GM12878 (cell line): ENCODE results near the gene TERB1. TPM values are rescaled to one million over a fixed set of nuclear protein-coding genes. Genes with fewer than 3 reads are reported as not detected.

Source experiments
- ATAC-seq: fragments of 200-7000 bp; cut with Tn5 transposase; 3 replicates; pipeline ENCODE4 v1.9.1; 2020; ENCODE audit warnings: mild to moderate bottlenecking, moderate library complexity
- BruUV-seq: library from RNA; stranded (reverse); fragments of 400-500 nt; replicated peaks from 2 replicates; lab custom pipeline; 2021; lab: Mats Ljungman, UMichigan
- CTCF ChIA-PET: fragments of 300-600 bp; sonication (Branson Sonifier 250); formaldehyde crosslinking; extraction: SDS; loops from one replicate; lab custom pipeline; 2021; ENCODE audit warnings: inconsistent platforms; lab: Yijun Ruan, JAX
- POLR2A ChIA-PET: fragments of 350-600 bp; formaldehyde crosslinking; extraction: SDS; loops from one replicate; lab custom pipeline; 2021; ENCODE audit warnings: inconsistent platforms; lab: Charles Lee
- RAD21 ChIA-PET: fragments of 300-600 bp; sonication (Branson Sonifier 250); formaldehyde crosslinking; loops from one replicate; lab custom pipeline; 2023; ENCODE audit warnings: antibody characterized with exemption; ENCODE audit not compliant: unreplicated experiment; lab: Charles Lee
- SMC1A ChIA-PET: fragments of 300-600 bp; sonication (Branson Sonifier 250); formaldehyde crosslinking; loops from one replicate; lab custom pipeline; 2023; ENCODE audit not compliant: unreplicated experiment, uncharacterized antibody; lab: Charles Lee
- DNase-seq: peaks from one replicate; pipeline ENCODE4 v3.0.0-alpha.2; 2011; ENCODE audit warnings: low read depth, low spot score
- FAIRE-seq: peaks from 3 replicates; lab custom pipeline; 2011; peaks lifted over from hg19 to GRCh38; lab: Jason Lieb, UNC
- H2AFZ ChIP-seq: 2 replicates; pipeline ENCODE4 v1.6.0; 2011; ENCODE audit warnings: low read depth, low read length, control low read depth; ENCODE audit not compliant: control insufficient read depth
- H3K27ac ChIP-seq: 2 replicates; pipeline ENCODE4 v1.5.1; 2011; ENCODE audit warnings: control low read depth; ENCODE audit not compliant: control insufficient read depth, insufficient read depth
- H3K27me3 ChIP-seq, 2 experiments: replicated peaks in 1 of 2; 2 replicates each; pipeline versions ENCODE4 v1.6.0 to v1.6.1; 2011; ENCODE audit warnings: low read length in 1 of 2; ENCODE audit not compliant: control insufficient read depth in 2 of 2, insufficient read depth in 2 of 2
- H3K36me3 ChIP-seq, 2 experiments: 2 replicates each; pipeline ENCODE4 v1.5.1; 2011; ENCODE audit warnings: low read length in 1 of 2; ENCODE audit not compliant: control insufficient read depth in 2 of 2, insufficient read depth in 2 of 2
- H3K4me1 ChIP-seq: 2 replicates; pipeline ENCODE4 v1.6.1; 2011; ENCODE audit warnings: mild to moderate bottlenecking, low read length, moderate library complexity, mixed read lengths; ENCODE audit not compliant: control insufficient read depth, insufficient read depth
- H3K4me2 ChIP-seq: 2 replicates; pipeline ENCODE4 v1.6.0; 2011; ENCODE audit warnings: control low read depth; ENCODE audit not compliant: control insufficient read depth, insufficient read depth
- H3K4me3 ChIP-seq: fragments of 200-600 bp; sonication (generic); 2 replicates; pipeline ENCODE4 v1.5.1; 2016
- H3K79me2 ChIP-seq: 2 replicates; pipeline ENCODE4 v1.6.0; 2011; ENCODE audit warnings: low read length; ENCODE audit not compliant: control insufficient read depth, insufficient read depth
- H3K9ac ChIP-seq: 2 replicates; pipeline ENCODE4 v1.8.0; 2011; ENCODE audit warnings: low read length, control low read depth, mixed read lengths; ENCODE audit not compliant: control insufficient read depth, insufficient read depth
- H3K9me3 ChIP-seq: replicated peaks from 3 replicates; pipeline ENCODE4 v1.5.1; 2011; ENCODE audit warnings: mild to moderate bottlenecking, low read length; ENCODE audit not compliant: control insufficient read depth, insufficient read depth
- H4K20me1 ChIP-seq: 2 replicates; pipeline ENCODE4 v1.6.0; 2011; ENCODE audit not compliant: control insufficient read depth, insufficient read depth
- CHD2 ChIP-seq: IDR thresholded peaks from 2 replicates; pipeline ENCODE4 v1.6.1; 2011; ENCODE audit warnings: low read depth, low read length, improper control_type of control experiment, borderline replicate concordance
- GATAD2B ChIP-seq: fragments of 450-650 bp; conservative IDR thresholded peaks from 2 replicates; pipeline ENCODE4 v1.6.1; 2017; ENCODE audit warnings: low read depth, mild to moderate bottlenecking, moderate library complexity
- KLF5 ChIP-seq: fragments of 450-650 bp; IDR thresholded peaks from 2 replicates; pipeline ENCODE4 v1.6.1; 2014; ENCODE audit warnings: mild to moderate bottlenecking; ENCODE audit not compliant: partially characterized antibody
- MEF2A ChIP-seq: IDR thresholded peaks from 2 replicates; pipeline ENCODE4 v1.6.1; 2011; ENCODE audit warnings: low read depth, mild to moderate bottlenecking, low read length, moderate library complexity; ENCODE audit not compliant: insufficient read depth
- MEF2B ChIP-seq: fragments of 450-650 bp; IDR thresholded peaks from 2 replicates; pipeline ENCODE4 v1.6.1; 2018; ENCODE audit warnings: mild to moderate bottlenecking, moderate library complexity; ENCODE audit not compliant: partially characterized antibody, poor library complexity, severe bottlenecking
- NFYA ChIP-seq: IDR thresholded peaks from 2 replicates; pipeline ENCODE4 v1.6.1; 2011; ENCODE audit warnings: low read depth, mild to moderate bottlenecking, low read length, improper control_type of control experiment, borderline replicate concordance
- NR2C1 ChIP-seq: fragments of 450-650 bp; IDR thresholded peaks from 2 replicates; pipeline ENCODE4 v1.6.1; 2017; ENCODE audit warnings: antibody characterized with exemption, mild to moderate bottlenecking, moderate library complexity
- PAX5 ChIP-seq: IDR thresholded peaks from 2 replicates; pipeline ENCODE4 v1.6.1; 2011; ENCODE audit warnings: low read depth, low read length, borderline replicate concordance
- PAX8 ChIP-seq: fragments of 450-650 bp; IDR thresholded peaks from 2 replicates; pipeline ENCODE4 v1.6.1; 2017; ENCODE audit warnings: mild to moderate bottlenecking, moderate library complexity
- RAD21 ChIP-seq: IDR thresholded peaks from 2 replicates; pipeline ENCODE4 v1.6.1; 2011; ENCODE audit warnings: mild to moderate bottlenecking, low read depth, low read length, moderate library complexity; ENCODE audit not compliant: insufficient read depth
- REST ChIP-seq: IDR thresholded peaks from 2 replicates; pipeline ENCODE4 v1.6.1; 2012; ENCODE audit warnings: mild to moderate bottlenecking, low read depth, low read length
- YBX1 ChIP-seq: fragments of 450-650 bp; IDR thresholded peaks from 2 replicates; pipeline ENCODE4 v1.6.1; 2016; ENCODE audit warnings: antibody characterized with exemption
- WGBS: methylation state at CpG from one replicate; pipeline ENCODE4 v1.1.6; 2016; ENCODE audit warnings: low lambda C conversion rate; ENCODE audit not compliant: insufficient replicate concordance, insufficient coverage; ENCODE audit errors: missing lambda C conversion rate; 5-methylcytosine and 5-hydroxymethylcytosine counted together
- in situ Hi-C: fragments of 300-500 bp; cut with MboI; formaldehyde crosslinking; loops from 9 replicates; pipeline ENCODE4 v1.14.3; 2018; ENCODE audit warnings: mixed read lengths
- intact Hi-C: fragments of 100-400 bp; cut with micrococcal nuclease; formaldehyde crosslinking; loops from one replicate; pipeline ENCODE4 v1.14.2; 2022; ENCODE audit not compliant: unreplicated experiment
- polyA plus RNA-seq, 11 experiments: library from polyadenylated mRNA; depleted of rRNA in 4 of 11; unstranded in 6 of 11; stranded (reverse) in 5 of 11; fragments of >200 nt; fragmentation: Nextera tagmentation in 4 of 11; fragmentation: Illumina TruSeq in 1 of 11; extraction: Ambion mirVana in 4 of 11; extraction: Trizol in 1 of 11; gene quantifications; 1 replicate in 1 of 11; 2 replicates in 10 of 11; pipeline versions ENCODE4 v1.2.1 to v1.2.3, GENCODE V29; 2011 to 2016; ENCODE audit warnings: inconsistent platforms in 2 of 11, missing spikeins in 2 of 11, low read depth in 1 of 11
- total RNA-seq, 4 experiments: library from RNA; depleted of rRNA in 3 of 4; stranded (reverse); fragments of >200 nt in 3 of 4; fragmentation: Illumina TruSeq in 1 of 4; extraction: Trizol in 1 of 4; gene quantifications; 2 replicates each; pipeline versions ENCODE4 v1.2.1 to v1.2.3, GENCODE V29; 2013 to 2021
- TF ChIP-seq, protein P1 (sequence below): IDR thresholded peaks from 2 replicates; pipeline ENCODE4 v1.6.1; 2012; ENCODE audit warnings: improper control_type of control experiment, low read depth, low read length; ENCODE audit not compliant: insufficient replicate concordance

TERB1 gene
- total and polyA plus RNA-seq, 10 of the 15 experiments (the other 5 are each of a cell fraction or from before 2014, with no cell fraction given): 0.03 to 0.10 (median 0.06) TPM; not detected in 7

DNA sequence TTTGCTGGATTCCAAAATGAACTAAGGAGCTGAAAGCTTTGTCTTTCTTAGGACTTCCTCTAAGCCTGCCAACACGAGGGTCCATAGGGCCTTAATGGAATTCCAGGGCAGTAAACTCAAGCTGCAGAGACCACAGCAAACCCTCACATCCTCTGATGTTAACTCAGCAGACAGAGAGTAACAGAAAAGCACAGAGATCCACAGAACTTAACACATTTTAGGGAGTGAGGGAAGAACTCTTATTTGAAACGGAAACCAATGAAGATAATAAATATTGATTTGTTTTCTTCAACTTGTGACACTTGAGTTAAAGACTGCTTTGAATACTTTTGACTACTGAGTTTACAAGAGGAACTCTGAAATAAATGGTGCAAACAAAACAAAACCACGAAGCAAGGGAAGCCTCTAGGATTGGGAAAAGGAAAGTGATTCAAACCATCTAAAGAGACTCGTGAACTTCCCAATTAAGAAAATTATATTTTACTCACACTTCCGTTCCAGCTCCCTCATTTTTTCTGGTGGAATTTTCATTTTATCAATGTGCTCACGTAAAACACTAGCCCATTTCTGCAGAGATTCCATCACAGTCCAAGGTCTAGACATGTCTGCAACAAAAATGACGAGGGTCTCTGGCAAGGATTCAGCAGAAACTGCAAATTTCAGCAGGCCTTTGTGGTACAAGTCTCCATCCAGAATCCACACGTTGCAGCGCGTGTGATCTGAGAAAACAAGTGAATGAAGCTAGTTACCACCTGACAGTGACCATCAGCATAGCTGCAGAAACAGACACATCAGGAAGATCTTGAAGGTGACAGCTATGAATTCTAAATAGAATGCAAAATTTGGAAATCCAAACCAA lies 59.2 kb downstream of the TERB1 start:
- 91% methylated on average over 10 of the region's 10 CpGs for WGBS
- BruUV-seq: no TSS peak
- in situ Hi-C loops: no loop called here
- TF ChIP-seq PAX8 (no peak), YBX1 (no peak), NFYA (no peak), REST (no peak), CHD2 (no peak), MEF2A (no peak), PAX5 (no peak), MEF2B (no peak), KLF5 (no peak), GATAD2B (no peak), NR2C1 (no peak), RAD21 (no peak)
- TF ChIP-seq, protein P1, sequence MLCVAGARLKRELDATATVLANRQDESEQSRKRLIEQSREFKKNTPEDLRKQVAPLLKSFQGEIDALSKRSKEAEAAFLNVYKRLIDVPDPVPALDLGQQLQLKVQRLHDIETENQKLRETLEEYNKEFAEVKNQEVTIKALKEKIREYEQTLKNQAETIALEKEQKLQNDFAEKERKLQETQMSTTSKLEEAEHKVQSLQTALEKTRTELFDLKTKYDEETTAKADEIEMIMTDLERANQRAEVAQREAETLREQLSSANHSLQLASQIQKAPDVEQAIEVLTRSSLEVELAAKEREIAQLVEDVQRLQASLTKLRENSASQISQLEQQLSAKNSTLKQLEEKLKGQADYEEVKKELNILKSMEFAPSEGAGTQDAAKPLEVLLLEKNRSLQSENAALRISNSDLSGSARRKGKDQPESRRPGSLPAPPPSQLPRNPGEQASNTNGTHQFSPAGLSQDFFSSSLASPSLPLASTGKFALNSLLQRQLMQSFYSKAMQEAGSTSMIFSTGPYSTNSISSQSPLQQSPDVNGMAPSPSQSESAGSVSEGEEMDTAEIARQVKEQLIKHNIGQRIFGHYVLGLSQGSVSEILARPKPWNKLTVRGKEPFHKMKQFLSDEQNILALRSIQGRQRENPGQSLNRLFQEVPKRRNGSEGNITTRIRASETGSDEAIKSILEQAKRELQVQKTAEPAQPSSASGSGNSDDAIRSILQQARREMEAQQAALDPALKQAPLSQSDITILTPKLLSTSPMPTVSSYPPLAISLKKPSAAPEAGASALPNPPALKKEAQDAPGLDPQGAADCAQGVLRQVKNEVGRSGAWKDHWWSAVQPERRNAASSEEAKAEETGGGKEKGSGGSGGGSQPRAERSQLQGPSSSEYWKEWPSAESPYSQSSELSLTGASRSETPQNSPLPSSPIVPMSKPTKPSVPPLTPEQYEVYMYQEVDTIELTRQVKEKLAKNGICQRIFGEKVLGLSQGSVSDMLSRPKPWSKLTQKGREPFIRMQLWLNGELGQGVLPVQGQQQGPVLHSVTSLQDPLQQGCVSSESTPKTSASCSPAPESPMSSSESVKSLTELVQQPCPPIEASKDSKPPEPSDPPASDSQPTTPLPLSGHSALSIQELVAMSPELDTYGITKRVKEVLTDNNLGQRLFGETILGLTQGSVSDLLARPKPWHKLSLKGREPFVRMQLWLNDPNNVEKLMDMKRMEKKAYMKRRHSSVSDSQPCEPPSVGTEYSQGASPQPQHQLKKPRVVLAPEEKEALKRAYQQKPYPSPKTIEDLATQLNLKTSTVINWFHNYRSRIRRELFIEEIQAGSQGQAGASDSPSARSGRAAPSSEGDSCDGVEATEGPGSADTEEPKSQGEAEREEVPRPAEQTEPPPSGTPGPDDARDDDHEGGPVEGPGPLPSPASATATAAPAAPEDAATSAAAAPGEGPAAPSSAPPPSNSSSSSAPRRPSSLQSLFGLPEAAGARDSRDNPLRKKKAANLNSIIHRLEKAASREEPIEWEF: no peak

More for the DNA sequence above, 59.2 kb downstream of the TERB1 start:
- FAIRE-seq: peak; percentile 56
- Histone ChIP-seq H2AFZ (no peak overlapping the region), H3K27me3 (no peaks in the 10 kb centered on the region), H3K4me1 (peaks cover 3% of the 10 kb centered on the region), H3K4me2 (no peak overlapping the region), H3K36me3 (peaks cover 14 to 26% of the 10 kb centered on the region in 2 experiments), H3K9me3 (no peaks in the 10 kb centered on the region), H3K4me3 (no peak overlapping the region), H3K9ac (no peak overlapping the region), H3K27ac (no peak overlapping the region), H3K79me2 (peaks cover 8% of the 10 kb centered on the region), H4K20me1 (no peaks in the 10 kb centered on the region)
- ChIA-PET RAD21 (interaction anchor here (0.7 to 1.2 kb wide), 2 partner anchors 132 to 231 kb away, joined by 4 read pairs; no protein-coding TSS in a partner anchor), CTCF (interaction anchor here (0.9 to 8.5 kb wide), 11 partner anchors 9 to 126 kb away, joined by 3 to 76 read pairs (median 4); partner anchors contain the start of genes DYNC1LI2 and NAE1), POLR2A (interaction anchor here (0.6 to 1.1 kb wide), 3 partner anchors 11 to 144 kb away, joined by 3 to 4 read pairs (median 3); no protein-coding TSS in a partner anchor), SMC1A (interaction anchor here (1.3 kb wide), 1 partner anchor 14 kb away, joined by 3 read pairs; no protein-coding TSS in a partner anchor)
- no peak for DNase-seq
- no peak for ATAC-seq
- intact Hi-C loops: no loop called here
